CMK (cell line): ENCODE results near the gene GNGT1.

Experiments
- DNase-seq: peaks from one replicate; pipeline ENCODE4 v3.0.0-alpha.2; 2010; ENCODE audit warnings: low read depth

The GNGT1 gene

GRCh38 chr7:93943816-93944540 is 37.6 kb downstream of the GNGT1 start:
- DNase-seq = no peak

GRCh38 chr7:93944673-93945072 is 38.3 kb downstream of the GNGT1 start:
- DNase-seq = no peak

GRCh38 chr7:93945083-93945482 is 38.7 kb downstream of the GNGT1 start:
- no peak for DNase-seq

GRCh38 chr7:93945756-93946535 is 39.6 kb downstream of the GNGT1 start:
- DNase-seq = peak; percentile 50

GRCh38 chr7:93948106-93948505 is 41.7 kb downstream of the GNGT1 start:
- DNase-seq = no peak

GRCh38 chr7:93948873-93949272 is 42.5 kb downstream of the GNGT1 start:
- no peak for DNase-seq

GRCh38 chr7:93949423-93949822 is 43.1 kb downstream of the GNGT1 start:
- no peak for DNase-seq

- no peak for DNase-seq
Measured at GRCh38 chr7:93955304-93955703, 48.9 kb downstream of the GNGT1 start.

- DNase-seq = no peak
Measured at GRCh38 chr7:93957767-93958166, 51.4 kb downstream of the GNGT1 start.

- no peak for DNase-seq
Measured at GRCh38 chr7:93958216-93958615, 51.8 kb downstream of the GNGT1 start.

GRCh38 chr7:93958651-93959050 is 52.3 kb downstream of the GNGT1 start:
- no peak for DNase-seq
